Measurements from ENCODE around the gene FBXW8. TPM values are rescaled to one million over a fixed set of nuclear protein-coding genes. Genes with fewer than 3 reads are reported as not detected.

FBXW8 gene
- total and polyA plus RNA-seq, 4 donors, result 3.9 to 20.3 (median 12.5) TPM

- H3K36me3 ChIP-seq (ENCODE audit: control insufficient read depth in 4 of 4, insufficient read depth in 4 of 4, low read length in 4 of 4), result peaks cover 4 to 46% (median 28%) of the 10 kb centered on the region in 4 donors
- H3K4me3 ChIP-seq, result no peak overlapping the region
- no peak for DNase-seq
- no peaks in the 10 kb centered on the region for H3K27me3 ChIP-seq (ENCODE audit: control insufficient read depth in 3 of 3, insufficient read depth in 3 of 3, low read length in 2 of 3)
- WGBS, 2 donors, result 80 to 88% methylated on average over 4 of the region's 4 CpGs
- ATAC-seq (ENCODE audit: insufficient read depth, low FRiP score), result no peak
- H3K4me1 ChIP-seq (ENCODE audit: control insufficient read depth in 5 of 5, insufficient read depth in 5 of 5, low read length in 5 of 5), result peaks cover 0 to 4% (median 0%) of the 10 kb centered on the region in 5 donors
- TF ChIP-seq CTCF (IDR thresholded peaks at IDR 0.05; ENCODE audit: control extremely low read depth, extremely low read depth), result no peak
- no peaks in the 10 kb centered on the region for H3K9me3 ChIP-seq (ENCODE audit: control insufficient read depth in 4 of 4, insufficient read depth in 3 of 4, low read length in 3 of 4)
- H3K27ac ChIP-seq (ENCODE audit: low read depth in 1 of 2, low read length in 1 of 2), result peak overlapping the region in 1 of 2 donors; percentile 15
- H3K9ac ChIP-seq (ENCODE audit: insufficient read depth in 1 of 2, low read length in 2 of 2), result no peak overlapping the region
Observed at GRCh38 chr12:117026343-117026742, 115.6 kb downstream of the FBXW8 start.

- H3K9ac ChIP-seq (ENCODE audit: insufficient read depth in 1 of 2, low read length in 2 of 2), result no peak overlapping the region
- no peak overlapping the region for H3K4me3 ChIP-seq
- WGBS, 2 donors, result 91 to 92% methylated on average over 8 of the region's 8 CpGs
- H3K36me3 ChIP-seq (ENCODE audit: control insufficient read depth in 4 of 4, insufficient read depth in 4 of 4, low read length in 4 of 4), result peaks cover 4 to 46% (median 28%) of the 10 kb centered on the region in 4 donors
- H3K9me3 ChIP-seq (ENCODE audit: control insufficient read depth in 4 of 4, insufficient read depth in 3 of 4, low read length in 3 of 4), result no peaks in the 10 kb centered on the region
- H3K27ac ChIP-seq (ENCODE audit: low read depth in 1 of 2, low read length in 1 of 2), result no peak overlapping the region
- H3K4me1 ChIP-seq (ENCODE audit: control insufficient read depth in 5 of 5, insufficient read depth in 5 of 5, low read length in 5 of 5), result peaks cover 0 to 4% (median 0%) of the 10 kb centered on the region in 5 donors
- DNase-seq (no peak), ATAC-seq (ENCODE audit: insufficient read depth, low FRiP score) (no peak)
- H3K27me3 ChIP-seq (ENCODE audit: control insufficient read depth in 3 of 3, insufficient read depth in 3 of 3, low read length in 2 of 3), result no peaks in the 10 kb centered on the region
- no peak for TF ChIP-seq CTCF (IDR thresholded peaks at IDR 0.05; ENCODE audit: control extremely low read depth, extremely low read depth)
Observed at GRCh38 chr12:117026921-117027250, 116.1 kb downstream of the FBXW8 start.

- DNase-seq (no peak), ATAC-seq (ENCODE audit: insufficient read depth, low FRiP score) (no peak)
- H3K4me3 ChIP-seq, result no peak overlapping the region
- TF ChIP-seq CTCF (IDR thresholded peaks at IDR 0.05; ENCODE audit: control extremely low read depth, extremely low read depth), result no peak
- 94 to 95% methylated on average over 38 of the region's 38 CpGs for WGBS, 2 donors
- no peaks in the 10 kb centered on the region for H3K27me3 ChIP-seq (ENCODE audit: control insufficient read depth in 3 of 3, insufficient read depth in 3 of 3, low read length in 2 of 3)
- peaks cover 0 to 4% (median 0%) of the 10 kb centered on the region in 5 donors for H3K4me1 ChIP-seq (ENCODE audit: control insufficient read depth in 5 of 5, insufficient read depth in 5 of 5, low read length in 5 of 5)
- no peaks in the 10 kb centered on the region for H3K9me3 ChIP-seq (ENCODE audit: control insufficient read depth in 4 of 4, insufficient read depth in 3 of 4, low read length in 3 of 4)
- no peak overlapping the region for H3K27ac ChIP-seq (ENCODE audit: low read depth in 1 of 2, low read length in 1 of 2)
- H3K36me3 ChIP-seq (ENCODE audit: control insufficient read depth in 4 of 4, insufficient read depth in 4 of 4, low read length in 4 of 4), result peaks cover 4 to 46% (median 28%) of the 10 kb centered on the region in 4 donors
- H3K9ac ChIP-seq (ENCODE audit: insufficient read depth in 1 of 2, low read length in 2 of 2), result no peak overlapping the region
Observed at GRCh38 chr12:117027251-117028086, 116.7 kb downstream of the FBXW8 start.

Data from lung (tissue), 12 donors.